ENCODE results near the gene GLIPR2.

- TF ChIP-seq, protein P1, sequence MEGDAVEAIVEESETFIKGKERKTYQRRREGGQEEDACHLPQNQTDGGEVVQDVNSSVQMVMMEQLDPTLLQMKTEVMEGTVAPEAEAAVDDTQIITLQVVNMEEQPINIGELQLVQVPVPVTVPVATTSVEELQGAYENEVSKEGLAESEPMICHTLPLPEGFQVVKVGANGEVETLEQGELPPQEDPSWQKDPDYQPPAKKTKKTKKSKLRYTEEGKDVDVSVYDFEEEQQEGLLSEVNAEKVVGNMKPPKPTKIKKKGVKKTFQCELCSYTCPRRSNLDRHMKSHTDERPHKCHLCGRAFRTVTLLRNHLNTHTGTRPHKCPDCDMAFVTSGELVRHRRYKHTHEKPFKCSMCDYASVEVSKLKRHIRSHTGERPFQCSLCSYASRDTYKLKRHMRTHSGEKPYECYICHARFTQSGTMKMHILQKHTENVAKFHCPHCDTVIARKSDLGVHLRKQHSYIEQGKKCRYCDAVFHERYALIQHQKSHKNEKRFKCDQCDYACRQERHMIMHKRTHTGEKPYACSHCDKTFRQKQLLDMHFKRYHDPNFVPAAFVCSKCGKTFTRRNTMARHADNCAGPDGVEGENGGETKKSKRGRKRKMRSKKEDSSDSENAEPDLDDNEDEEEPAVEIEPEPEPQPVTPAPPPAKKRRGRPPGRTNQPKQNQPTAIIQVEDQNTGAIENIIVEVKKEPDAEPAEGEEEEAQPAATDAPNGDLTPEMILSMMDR (IDR thresholded peaks at IDR 0.05), result no peak
- TF ChIP-seq POLR2A (IDR thresholded peaks at IDR 0.05), result no peak
These were observed 16.4 kb downstream of the GLIPR2 start for GRCh38 chr9:36152741-36153438.

Data from heart left ventricle (tissue), 13 donors.